AG10803 (cell line): ENCODE data around the gene SNN.

Experiments
- DNase-seq: peaks from one replicate; pipeline ENCODE4 v3.0.0; 2010; ENCODE audit warnings: low read depth
- H3K4me3 ChIP-seq: 2 replicates; pipeline ENCODE4 v1.5.1; 2011; ENCODE audit warnings: mild to moderate bottlenecking, low read length, control low read depth
- CTCF ChIP-seq: conservative IDR thresholded peaks from 2 replicates; pipeline ENCODE4 v1.5.1; 2011; ENCODE audit warnings: mild to moderate bottlenecking, low read length, control low read depth, inconsistent platforms

The SNN gene

GRCh38 chr16:11667824-11668622 lies at the start of gene SNN:
SNN (plus strand) TSS chr16:11668455; CDS start chr16:11676060, 7,605 bp downstream.
- peak; percentile 76 for DNase-seq
- H3K4me3 ChIP-seq: peak within 1 kb of the TSS; percentile 71
- no peak for TF ChIP-seq CTCF

GRCh38 chr16:11619327-11619851 lies 48.9 kb upstream of the SNN start:
- TF ChIP-seq CTCF: no peak
- no peak for DNase-seq
- no peak overlapping the region for H3K4me3 ChIP-seq

GRCh38 chr16:11620243-11621003 lies 47.8 kb upstream of the SNN start:
- H3K4me3 ChIP-seq: no peak overlapping the region
- TF ChIP-seq CTCF: no peak
- DNase-seq: no peak

- DNase-seq: no peak
- peak overlapping the region; percentile 26 for H3K4me3 ChIP-seq
- TF ChIP-seq CTCF: no peak
Measured at GRCh38 chr16:11621539-11621919, 46.7 kb upstream of the SNN start.

GRCh38 chr16:11621920-11622651 lies 46.2 kb upstream of the SNN start:
- H3K4me3 ChIP-seq: peak overlapping the region; percentile 26
- no peak for DNase-seq
- TF ChIP-seq CTCF: no peak

GRCh38 chr16:11624205-11624604 lies 44.0 kb upstream of the SNN start:
- no peak overlapping the region for H3K4me3 ChIP-seq
- TF ChIP-seq CTCF: no peak
- DNase-seq: no peak
